HG02973 (cell line): ENCODE results near the gene HIVEP3.

Source experiments
- ATAC-seq: cut with Tn5 transposase; IDR thresholded peaks from one replicate; pipeline ENCODE4 v1.9.1; 2021; ENCODE audit warnings: moderate library complexity; ENCODE audit not compliant: unreplicated experiment

The HIVEP3 gene

DNA sequence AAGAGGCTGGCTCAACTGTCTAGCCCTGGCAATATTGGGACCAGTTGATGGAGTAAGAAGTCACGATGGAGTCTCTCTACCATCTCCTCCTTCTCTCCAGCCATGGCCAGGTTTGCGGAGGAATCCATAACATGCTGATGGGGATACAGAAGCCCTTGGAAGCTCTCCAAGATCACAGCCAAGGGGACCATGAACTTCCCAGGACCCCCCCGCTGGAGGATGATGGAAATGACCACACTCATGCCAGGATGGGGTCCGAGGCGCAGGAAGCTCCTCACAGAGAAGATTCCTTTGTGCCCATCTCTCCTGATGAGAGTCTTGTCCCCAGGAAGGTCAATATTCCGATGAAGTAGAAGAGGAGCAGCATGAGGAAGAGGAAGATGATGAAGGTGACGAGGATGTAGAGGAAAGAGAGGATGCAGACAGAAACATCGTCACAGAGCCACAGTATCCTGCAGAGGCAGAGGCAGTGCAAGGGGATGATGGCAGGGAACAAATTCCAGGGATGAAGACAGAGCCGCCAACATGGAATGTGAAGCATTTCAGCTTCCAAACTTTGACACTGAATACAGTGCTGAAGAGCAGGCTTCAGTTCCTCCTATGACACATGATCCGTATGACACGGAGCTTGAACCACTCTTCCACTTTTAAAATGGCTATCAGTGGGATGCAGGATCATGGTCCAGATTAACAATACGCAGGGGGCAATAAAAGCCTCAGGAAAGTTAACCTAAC lies 376.4 kb downstream of the HIVEP3 start:
- ATAC-seq, result no peak

DNA sequence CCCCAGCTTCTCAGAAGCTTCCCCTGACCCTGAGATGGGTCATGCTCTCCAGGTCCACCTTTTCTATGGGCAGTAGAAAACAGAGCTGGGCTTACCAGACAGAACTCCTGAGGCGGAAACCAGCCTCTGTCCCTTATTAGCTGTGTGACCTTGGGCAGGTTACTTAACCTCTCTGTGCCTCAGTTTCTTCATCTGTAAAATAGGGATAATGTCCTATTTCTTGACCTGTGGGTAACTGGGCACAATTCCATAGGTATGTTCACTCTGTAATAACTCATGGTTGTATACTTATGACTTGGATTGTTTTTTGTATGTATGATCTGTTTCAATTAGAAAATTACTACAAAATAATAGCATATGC lies 377.1 kb downstream of the HIVEP3 start:
- ATAC-seq, result no peak

DNA sequence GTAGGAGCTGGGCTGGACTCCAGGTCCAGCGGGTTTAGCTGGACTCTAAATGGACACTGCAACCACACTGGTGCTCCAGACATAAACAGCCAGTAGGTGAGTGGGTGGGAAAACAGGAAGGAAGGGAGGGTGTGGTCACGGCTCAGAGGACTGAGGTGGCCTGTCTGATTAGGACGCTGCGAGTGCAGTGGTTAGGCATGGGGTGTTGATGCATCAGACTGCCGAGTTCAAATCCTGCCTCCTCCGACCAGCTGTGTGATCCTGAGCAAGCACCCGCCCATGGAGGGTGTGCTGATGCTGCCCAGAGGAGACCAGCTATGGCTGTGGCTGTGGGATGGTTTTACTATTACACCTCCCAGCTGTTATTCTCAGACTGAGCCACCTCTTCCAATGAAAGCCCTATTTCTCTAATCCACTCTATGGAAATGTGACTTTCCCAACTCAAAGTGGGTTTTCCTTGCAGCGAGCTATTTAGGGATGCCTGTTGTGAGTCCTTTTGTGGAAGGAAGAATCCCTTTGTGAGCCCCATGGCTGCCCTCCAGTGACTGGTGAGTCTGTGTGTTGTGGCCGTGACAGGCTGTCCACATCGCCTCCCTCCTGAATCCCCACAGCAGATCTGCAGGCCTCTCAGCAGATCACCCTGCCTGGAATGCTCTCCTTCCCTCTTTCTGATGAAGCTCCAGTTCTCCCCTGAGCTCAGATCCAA lies 377.7 kb downstream of the HIVEP3 start:
- ATAC-seq, result no peak

DNA sequence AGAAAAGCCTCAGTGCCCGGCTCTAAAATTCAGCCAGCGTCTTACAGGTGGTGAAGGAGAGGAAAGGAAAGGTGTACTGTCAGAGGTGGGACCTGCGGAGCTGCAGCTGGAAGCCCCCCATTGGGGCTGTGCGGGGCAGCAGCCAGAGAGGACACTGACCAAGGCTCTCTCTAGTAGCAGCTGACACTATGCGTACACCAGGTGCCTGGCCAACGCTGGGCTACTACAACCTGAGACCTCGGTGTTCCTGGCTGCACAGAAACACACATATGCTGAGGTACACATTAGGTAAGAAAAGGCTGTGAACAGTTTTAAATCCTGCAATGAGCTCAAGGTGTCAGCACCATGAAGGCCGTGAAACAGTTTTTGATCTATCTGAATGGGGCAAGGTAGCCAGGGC lies 378.7 kb downstream of the HIVEP3 start:
- ATAC-seq, result no peak

DNA sequence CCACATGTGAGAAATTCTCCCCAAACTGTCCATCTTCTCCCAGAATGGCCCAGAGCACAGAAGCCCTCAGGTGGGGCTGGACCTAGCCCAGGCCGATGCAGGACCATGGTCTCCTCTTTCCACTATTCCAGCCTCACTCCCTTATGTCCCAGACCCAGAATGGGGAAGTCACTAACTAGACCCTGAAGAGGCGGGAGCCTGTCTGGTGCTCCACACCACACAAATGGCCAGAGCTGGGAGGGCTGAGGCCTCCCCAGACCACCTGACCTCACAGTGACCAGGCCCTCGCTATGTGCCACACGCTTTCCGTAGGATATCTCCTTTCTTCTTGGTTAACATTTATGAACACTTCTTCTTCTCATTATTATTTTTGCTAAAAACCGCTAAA lies 379.3 kb downstream of the HIVEP3 start:
- ATAC-seq, result no peak

DNA sequence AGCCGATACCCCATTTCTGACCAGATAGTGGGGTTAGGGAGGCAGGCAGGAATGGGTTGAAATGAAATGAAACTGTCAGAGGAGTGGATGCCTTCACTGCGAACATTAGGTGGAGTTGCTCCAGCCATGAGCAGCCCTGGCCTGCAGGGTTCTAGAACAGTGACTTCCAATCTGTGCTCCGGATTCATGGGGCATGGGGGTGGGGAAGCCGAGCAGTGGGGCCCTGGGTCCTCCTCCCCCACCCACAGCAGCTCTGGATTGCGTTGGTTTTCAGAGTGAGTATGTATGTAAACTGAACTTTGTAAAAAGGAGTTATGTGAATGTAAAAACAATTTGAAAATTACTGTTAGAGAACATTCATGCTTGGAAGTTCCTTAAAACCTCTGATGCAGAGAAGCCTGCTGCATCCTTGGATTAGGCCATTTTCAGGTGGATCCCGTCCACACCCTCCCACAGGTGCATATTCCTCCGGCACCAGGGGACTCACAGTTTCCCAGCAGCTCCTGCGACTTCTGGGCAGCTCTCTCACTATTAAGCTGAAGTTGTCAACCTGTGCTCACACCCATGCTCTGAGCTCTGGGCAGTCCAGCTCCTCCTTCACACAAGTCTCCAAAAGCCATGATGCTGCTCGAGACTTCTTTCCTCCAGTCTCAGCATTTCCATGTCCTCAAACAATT lies 379.8 kb downstream of the HIVEP3 start:
- no peak for ATAC-seq

DNA sequence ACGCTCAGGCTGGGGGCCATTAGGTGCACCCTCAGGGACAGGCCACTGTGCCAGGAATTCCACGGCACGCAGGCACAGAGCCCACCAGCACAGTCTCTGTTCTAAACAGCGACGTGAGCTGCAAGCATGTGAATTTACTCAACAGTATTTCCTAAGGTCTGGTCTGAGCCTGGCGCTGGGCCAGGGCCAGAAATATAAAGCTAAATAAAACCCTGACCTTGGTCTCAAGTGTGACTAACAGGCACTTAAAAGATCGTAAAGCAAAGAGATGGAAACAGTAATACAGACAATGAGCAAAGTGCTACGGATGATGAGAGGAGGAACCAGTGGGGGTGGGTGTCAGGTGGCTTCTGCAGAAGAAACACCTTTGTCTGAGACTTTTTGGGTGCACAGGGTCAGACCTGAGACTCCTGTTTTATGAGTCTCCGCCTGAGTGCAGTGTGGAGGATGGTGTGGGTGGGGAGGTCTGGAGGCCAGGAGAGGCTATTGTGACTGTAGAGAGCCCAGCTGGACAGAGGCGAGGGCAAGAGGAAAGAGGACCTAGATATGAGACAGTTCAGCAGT lies 380.9 kb downstream of the HIVEP3 start:
- ATAC-seq, result no peak

DNA sequence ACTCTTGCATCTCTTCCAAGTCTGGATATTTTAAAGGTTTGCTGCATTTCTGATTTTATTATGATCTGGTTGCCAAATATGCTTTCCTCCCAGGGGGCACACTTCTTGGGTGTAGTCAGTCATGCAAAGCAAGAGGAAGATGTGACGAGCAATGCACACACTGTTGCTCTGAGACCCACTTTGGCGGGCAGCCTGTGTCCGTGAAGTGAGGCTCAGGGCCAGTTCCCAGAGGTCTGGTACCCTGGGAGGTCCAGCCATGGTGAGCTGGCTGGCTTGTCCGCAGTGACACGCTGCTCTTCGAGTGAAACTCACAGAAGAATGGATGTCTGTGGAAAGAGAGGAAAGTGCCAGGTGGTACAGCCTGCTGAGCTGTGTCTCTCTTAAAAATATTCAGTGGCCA lies 381.5 kb downstream of the HIVEP3 start:
- ATAC-seq, result no peak

DNA sequence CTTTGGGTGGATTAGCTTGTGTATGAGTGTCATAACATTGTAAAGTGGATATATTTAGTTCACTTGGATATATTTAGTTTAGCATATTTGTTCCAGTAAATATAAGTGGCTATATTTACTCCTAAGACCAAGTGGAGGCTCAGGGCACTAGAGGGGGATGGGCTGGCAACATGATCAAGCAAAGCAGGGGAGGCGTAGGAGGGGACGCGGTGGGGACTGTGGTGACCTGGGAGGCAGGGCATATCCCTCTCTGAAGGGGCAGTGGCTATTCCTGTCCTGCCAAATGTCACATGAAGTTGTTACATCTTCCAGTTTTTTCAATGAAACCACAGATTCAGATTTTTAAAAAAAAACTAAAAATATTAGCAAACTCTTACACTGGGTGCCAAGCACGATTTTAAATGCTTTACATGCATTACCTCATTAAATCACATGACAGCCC lies 382.3 kb downstream of the HIVEP3 start:
- ATAC-seq, result no peak

DNA sequence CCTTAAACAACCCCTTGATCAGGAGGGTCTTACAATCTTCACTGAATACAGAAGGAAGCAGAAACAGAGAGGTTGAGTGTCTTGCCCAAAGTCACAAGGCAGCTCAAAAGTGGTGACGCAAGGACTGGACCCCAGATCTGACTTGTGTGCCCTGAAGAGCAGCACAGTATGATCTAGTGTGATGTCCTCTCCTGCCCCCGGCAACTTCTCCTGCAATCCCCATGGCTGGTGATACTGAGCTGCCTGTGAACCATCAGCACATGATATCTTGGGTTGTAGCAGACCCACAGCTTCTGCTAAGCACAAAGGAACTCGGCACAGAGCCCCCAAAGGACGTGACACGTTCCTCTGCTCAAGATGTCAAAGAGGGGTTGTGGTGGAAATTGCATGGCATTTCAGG lies 383.0 kb downstream of the HIVEP3 start:
- ATAC-seq, result no peak

DNA sequence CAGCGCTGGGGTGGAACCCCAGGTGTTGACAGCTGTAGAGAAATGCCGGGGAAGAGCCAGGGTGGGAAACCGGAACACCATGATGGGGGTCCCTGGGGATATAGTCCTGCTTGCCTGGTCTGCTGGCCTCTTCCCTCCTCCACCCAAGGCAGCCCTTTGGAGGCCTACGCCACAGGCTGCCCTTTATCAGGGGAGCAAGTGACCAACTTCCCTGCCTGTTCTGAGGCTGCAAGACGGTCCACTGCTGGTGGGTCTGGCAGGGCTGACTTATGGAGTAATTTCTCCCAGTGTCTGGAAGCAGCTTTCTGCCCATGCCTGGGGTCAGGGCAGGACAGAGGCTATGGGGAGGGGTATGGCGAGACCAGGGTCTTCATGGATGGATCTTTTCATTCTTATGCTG lies 383.4 kb downstream of the HIVEP3 start:
- no peak for ATAC-seq

DNA sequence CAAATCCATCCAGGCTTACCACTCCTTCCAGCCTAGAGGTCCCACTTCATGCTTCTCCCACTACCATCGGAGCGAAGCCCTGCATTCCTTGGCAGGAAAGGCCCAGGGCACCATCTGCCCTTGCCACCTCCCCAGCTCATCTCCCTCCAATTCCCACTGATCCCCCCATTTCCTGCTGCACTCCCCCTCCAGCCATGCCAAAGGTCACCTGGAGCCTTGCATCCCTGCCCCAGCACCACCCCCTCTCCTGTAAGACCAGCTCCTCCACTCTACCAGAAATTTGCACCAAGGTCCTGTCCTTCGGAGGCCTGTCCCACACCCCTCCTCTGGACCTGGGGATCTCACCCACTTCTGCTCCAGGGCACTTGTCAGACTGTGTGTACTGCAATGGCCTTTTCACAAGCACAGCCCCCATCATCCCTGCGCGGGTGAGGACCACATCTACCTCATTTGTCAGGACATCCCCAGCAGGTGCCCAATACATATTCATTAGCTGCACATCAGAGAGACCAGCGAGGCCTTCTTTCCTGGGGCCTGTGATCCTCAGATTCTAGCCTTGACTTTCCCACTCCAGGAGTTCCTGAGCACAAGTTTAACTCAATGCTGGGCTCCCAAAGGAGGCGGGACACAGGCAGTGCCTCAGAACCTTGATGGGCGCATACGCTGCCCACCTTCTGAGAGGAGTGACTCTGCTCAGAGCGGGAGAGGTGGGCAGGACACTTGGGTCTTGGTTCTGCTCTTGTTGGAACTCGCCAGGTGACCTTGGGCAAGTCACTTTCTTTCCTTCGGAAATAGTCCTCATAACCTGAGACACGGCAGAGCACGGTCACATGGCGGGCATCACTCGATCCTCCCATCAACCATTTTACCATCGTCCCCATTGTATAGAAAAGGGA lies 384.3 kb downstream of the HIVEP3 start:
- no peak for ATAC-seq

DNA sequence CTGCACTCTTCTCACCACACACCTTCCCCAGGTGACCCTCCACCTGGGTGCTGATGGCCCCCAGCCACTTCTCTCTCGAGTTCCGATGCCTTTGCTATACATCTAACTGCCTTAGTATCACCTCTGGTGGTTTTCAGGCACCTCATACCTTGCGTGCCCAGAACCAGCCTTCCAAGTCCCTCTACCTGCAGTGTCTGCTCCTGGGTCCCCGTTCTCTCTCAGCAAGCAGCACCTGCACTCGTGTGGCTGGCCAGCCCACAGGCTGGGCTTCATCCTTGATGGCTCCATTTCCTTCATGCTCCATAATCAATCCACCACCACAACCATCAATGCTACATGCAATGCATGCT lies 385.0 kb downstream of the HIVEP3 start:
- no peak for ATAC-seq

DNA sequence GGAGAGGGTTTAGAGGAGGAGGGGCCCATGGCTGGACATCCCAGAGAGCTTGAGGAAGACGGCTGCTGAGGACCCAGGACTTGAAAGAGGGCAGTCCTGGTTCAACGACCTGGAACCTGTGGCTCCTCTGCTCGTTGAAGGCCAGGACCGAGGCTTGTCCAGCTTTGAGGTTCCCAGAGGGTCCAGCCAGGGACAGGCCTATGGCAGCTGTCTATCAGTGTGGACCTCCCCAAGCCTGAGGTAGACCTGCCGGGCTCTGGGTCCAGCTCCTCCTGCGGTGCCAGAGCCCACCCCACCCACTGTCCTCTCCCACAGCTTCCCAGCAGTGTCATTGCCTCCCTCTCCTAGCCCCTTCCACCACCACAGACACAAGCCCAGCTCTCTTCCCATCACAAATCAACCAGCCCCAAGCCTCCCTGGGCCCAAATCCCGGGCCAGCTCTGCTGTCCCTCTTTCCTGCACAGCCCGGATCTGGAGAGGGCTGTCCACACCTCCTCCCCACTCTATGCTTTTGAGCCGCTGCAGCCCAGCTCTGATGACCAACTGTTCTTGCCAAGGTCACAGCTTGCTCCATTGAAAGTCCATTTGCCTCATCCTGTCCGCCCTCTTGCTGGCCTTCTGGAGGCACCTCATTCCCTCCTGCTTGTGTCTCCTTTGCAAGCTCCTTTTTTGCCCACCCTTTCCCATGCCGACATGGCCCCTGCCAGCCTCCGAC lies 385.5 kb downstream of the HIVEP3 start:
- no peak for ATAC-seq

DNA sequence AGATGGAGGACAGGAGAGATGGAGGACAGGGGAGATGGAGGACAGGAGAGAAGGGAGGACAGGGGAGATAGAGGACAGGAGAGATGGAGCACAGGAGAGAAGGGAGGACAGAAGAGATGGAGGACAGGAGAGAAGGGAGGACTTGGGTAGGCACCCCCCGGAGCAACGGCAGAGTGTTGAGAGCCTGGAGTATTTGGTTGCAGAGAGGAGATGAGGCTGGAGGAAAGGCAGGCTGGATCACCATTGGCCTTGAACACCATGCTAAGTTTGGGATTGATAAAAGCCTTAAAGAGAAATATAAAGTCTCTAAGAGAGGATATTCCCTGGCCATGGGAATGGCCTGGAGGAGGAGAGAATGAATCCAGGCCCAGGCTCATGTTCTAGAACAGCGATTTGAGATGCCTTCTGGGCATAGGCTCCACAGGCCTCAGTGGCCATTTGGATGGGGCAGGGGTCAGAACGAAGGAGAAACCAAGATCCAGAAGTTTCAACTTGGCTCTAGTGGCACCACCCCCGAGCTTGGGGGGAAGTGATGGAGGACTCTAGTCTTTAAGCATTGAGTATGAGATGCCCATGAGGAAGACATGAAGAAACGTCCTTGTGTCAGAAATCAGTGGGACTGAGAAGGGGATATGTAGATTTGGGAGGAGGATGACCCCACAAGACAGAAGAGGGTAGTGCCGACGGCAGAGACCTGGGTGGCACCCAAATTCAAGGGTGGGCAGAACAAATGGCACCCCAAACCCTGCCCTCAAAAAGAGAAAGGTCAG lies 386.3 kb downstream of the HIVEP3 start:
- ATAC-seq, result no peak

DNA sequence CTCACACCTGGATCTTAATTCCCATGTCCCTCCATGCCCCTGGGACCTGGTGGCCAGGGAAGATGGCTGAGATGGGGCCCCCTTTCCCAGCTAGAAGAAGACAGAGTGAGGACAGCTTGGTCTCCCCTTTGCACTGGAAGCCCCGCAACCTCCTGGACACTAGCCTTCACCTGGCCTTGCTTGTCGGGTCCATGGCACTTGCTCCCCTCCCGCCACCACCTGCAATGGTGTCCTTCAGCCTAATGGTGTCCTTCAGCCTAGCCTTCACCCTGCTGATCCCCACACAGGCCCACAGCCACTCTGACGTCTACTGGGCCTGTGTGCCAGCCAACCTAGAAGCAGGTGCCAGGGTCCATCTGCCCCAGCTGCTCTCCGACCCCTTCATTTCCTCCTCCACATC lies 388.3 kb downstream of the HIVEP3 start:
- ATAC-seq, result no peak

DNA sequence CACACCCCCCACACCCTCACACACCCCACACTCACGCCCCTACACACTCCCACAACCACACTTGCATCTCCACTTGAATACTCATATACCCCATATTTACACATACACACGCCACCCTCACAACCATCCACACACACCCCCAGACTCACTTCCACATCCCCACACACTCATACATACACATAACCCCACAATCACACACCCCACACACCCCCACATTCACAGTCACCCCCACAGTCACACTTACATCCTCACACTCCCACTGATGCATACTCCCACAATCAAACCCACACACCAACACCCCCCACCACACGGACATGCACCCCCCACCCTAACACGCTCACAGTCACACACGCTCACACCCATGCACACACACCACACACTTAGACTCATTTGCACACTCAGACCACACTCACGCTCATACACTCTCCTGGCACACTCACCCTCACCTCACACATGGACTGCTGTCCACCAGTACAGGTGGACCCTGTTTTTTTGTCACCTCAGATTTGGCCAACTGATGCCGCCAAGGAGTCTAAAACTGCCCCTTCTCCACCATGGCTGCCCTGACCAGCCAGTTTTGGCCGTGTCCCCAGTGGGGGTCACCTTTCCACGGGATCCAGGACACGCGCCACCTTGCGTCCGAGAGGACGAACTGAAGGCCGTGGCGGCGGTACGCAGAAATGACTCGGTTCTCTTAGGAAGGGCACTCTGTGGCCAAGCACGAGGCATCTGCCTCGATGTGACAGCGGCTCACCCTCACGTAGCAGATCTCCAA lies 388.9 kb downstream of the HIVEP3 start:
- no peak for ATAC-seq

DNA sequence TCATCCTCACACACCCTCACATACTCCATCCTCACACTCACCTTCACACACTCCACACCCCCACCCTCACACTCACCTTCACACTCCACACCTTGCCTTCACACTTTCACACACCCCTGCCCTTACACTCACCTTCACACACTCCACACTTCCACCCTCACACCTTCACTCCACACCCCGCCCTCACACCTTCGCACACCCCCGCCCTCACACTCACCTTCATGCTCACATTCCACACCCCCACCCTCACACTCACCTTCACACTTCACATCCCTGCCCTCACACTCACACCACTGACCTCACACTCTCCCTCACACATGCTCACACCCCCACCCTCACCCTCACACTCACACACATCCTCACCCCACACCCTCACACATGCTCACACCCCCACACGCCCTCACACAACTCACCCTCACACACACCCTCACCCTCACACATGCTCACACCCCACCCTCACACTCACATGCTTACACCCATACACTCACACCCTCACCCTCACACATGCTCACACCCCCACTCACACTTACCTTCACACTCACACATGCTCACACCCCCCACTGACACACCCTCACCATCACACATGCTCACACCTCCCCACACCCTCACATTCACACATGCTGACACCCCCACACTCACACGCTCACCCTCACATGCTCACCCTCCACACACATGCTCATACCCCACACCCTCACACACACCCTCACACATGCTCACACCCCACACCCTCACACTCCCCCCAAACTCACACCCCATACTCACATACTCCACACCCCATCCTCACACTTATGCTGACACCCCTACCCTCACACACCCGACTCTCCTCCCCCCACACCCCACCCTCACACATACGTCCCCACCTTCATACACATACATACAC lies 389.8 kb downstream of the HIVEP3 start:
- ATAC-seq, result no peak
